HG03439 (cell line): ENCODE measurements around the gene SYNGR2.
"Not testable (repeated sequence)": the region's sequence is repeated elsewhere in the genome, so short reads cannot be mapped to it uniquely, and the experiment has no call there.

Experiments used
- ATAC-seq: cut with Tn5 transposase; IDR thresholded peaks from one replicate; pipeline ENCODE4 v1.9.1; 2021; ENCODE audit warnings: mild to moderate bottlenecking, moderate library complexity; ENCODE audit not compliant: unreplicated experiment

The SYNGR2 gene

DNA sequence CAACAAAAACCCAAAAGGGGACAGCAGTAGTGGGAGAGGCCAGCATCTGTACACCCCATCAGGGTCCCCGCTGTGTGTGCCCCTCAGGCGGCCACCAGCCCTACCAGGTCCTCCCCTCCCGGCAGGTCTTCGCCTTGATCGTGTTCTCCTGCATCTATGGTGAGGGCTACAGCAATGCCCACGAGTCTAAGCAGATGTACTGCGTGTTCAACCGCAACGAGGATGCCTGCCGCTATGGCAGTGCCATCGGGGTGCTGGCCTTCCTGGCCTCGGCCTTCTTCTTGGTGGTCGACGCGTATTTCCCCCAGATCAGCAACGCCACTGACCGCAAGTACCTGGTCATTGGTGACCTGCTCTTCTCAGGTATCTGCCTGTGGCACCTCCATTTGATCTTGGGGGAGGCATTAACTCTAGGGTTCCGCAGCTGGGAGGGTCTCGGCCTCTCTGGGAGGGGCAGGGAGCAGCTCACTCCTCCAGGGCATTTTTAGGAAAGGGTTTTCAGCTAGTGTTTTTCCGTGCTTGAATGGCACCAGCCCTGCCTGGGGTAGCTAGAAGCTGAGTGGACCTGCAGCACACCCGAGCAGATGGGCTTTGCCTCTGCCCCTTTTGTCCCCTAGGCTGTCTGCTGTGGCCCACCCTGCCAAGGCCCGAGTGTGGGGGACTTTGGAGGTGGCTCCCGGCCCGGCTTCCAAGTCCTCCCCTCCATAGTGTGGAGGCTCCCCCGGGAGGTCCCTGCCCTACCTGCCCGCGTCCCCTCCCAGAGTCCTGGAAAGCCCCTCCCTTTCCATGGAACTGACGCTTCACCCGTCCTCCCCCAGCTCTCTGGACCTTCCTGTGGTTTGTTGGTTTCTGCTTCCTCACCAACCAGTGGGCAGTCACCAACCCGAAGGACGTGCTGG, 2.6 kb downstream of the SYNGR2 start:
- ATAC-seq = no peak

DNA sequence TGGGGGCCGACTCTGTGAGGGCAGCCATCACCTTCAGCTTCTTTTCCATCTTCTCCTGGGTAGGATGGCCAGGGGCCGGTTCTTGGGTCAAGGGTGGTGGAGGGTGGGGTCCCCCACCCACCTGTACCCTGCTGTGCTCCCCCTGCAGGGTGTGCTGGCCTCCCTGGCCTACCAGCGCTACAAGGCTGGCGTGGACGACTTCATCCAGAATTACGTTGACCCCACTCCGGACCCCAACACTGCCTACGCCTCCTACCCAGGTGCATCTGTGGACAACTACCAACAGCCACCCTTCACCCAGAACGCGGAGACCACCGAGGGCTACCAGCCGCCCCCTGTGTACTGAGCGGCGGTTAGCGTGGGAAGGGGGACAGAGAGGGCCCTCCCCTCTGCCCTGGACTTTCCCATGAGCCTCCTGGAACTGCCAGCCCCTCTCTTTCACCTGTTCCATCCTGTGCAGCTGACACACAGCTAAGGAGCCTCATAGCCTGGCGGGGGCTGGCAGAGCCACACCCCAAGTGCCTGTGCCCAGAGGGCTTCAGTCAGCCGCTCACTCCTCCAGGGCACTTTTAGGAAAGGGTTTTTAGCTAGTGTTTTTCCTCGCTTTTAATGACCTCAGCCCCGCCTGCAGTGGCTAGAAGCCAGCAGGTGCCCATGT, 3.3 kb downstream of the SYNGR2 start:
- not testable (repeated sequence) for ATAC-seq

GRCh38 chr17:78172249-78173051, 4.1 kb downstream of the SYNGR2 start:
- no peak for ATAC-seq

DNA sequence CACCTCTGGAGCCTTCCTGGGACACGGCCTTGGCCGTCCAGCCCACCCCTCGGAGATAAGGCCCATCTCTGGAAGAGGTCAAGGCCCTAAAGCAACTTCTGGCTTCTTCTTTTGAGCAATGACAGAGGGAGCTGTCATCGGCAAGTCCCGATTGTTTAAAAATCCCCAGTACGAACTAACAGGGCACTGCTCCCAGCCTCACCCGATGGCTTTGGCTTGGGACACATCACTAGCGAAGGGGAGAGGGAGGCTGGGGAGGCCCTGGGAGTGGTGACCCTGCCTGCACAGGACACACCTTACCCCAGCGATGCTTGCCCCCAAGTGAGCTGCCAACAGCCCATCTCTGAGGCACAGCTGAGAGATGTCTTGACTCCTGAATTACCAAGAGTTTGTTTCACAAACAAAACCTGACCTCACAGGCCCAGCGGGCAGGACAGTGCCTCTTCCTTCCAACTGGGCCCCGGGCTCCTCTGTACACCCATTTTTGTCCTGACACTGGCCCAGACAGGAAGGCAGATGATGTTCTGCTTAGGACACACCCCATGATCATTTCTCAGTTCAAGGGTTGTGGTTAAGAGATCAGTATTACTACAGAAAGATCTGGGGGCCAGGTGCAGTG, 4.8 kb downstream of the SYNGR2 start:
- peak; percentile 33 for ATAC-seq

DNA sequence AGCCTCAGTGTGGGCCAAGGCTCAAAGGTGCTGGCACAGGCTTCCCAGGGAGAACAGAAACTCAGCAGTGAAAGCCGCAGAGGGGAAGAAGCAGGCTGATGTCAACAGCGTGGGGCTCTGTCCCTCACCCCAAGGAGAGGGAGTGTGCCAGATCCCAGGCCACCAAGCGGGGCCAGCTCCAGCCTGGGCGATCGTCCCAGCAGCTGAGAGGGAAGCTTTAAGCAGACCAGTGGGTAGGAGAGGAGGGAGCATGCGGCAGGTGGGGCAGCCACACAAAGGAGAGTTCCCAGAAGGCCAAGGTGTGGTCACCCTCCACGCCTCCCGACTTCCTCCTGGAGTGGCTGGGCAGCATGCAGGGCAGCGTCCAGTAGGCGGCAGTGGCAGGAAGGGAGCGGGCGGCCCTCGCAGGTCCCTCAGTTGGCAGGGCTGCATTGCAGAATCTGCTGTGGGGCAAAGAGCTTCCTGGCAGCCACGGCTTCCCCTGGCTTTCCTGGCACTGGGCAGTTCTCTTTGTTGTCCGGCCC, 6.0 kb downstream of the SYNGR2 start:
- no peak for ATAC-seq

DNA sequence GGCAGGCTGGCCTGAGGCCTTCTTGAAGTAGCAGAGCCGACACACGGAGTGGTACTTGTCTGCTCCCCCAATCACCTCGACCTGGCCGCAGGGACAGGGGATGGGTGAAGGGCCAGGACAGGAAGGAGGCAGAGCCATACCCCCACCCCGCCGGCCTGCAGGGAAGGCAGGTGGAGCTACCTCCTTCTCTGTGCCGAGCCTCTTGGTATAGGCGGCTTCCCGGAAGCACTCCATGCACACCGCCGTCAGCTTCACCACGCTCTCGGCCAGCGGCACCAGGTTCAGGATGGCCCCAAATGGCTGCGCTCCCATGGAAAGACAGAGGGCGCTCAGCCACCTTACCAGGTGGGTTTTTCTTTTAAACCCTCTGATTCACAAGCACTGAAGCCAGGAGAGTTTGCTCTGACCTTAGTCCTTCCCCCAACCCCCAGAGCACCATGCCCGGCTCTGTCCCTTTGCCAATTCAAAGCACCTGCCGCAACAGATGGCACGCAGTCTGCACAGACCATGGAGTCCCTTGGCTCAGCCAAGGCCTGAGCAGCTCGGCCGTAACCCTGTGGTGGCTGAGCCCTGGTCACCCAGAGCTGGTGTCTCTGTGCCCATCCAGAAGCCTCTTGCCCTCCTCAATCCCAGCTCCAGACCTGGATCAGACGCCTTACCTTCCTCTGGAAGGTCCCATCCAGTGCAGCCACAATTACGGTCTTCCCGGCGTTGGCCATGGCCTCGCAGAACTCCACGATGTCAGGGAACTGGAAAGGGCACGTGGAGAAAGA, 6.7 kb downstream of the SYNGR2 start:
- no peak for ATAC-seq

GRCh38 chr17:78175643-78175981, 7.2 kb downstream of the SYNGR2 start:
- no peak for ATAC-seq

GRCh38 chr17:78176548-78177025, 8.2 kb downstream of the SYNGR2 start:
- no peak for ATAC-seq

GRCh38 chr17:78179372-78179771, 11.0 kb downstream of the SYNGR2 start:
- ATAC-seq = no peak

DNA sequence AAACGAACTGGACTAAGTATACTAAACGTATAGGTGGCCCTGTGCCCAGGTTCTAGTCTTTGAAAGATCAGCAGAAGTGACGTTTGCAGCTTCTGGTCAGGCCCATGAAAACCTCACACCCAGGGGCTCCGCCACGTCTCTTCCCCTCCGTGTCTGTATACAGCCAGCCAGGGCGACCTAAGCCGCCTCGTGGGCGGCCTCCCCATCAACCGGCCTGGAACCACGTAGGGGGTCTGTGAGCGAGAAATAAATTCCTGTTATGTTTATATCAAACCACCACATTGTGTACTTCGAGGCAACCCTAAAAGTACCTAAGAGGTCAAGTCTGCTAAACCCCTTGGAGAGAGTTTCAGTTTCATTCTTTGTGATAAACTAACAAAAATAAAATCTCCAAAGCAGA, 11.7 kb downstream of the SYNGR2 start:
- no peak for ATAC-seq

DNA sequence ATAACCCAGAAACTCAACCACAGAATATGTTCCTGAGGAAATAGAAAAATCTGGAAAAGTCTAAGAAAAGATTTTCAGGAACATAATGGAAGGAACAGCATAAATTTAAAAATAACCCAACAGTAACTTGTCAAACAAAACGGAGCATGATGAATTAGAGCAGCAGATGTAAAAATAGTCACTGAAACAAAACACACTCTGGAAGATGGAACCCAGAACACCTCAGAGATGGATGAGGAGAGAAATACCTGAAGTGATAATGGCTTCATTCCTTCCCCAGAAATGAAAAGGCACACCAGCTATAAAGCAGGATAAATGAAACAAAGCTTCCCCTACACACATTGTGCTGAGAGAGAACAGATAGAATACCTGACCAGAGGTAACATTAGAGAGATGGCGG, 12.1 kb downstream of the SYNGR2 start:
- no peak for ATAC-seq

- ATAC-seq = no peak
Observed at GRCh38 chr17:78182504-78182903, 14.1 kb downstream of the SYNGR2 start.

- no peak for ATAC-seq
Observed at GRCh38 chr17:78183916-78184315, 15.5 kb downstream of the SYNGR2 start.

DNA sequence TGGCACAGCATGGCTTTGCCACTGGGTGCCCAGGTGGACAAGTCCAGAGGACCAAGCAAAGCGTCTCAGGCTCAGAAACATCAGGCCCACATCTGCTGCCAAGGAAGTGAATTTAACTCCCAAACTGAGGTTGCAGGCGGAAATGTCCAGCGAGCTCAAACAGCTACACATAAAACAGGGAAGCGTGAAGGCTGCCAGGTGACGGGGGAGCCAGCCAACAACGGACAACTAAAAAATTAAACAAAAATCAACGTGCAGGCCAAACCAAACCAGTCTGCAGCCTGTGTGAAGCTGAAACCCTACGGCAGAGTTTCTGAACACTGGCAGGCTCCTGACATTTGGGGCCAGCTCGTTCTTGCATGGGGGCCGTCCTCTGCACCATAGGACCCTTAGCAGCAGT, 16.0 kb downstream of the SYNGR2 start:
- no peak for ATAC-seq

DNA sequence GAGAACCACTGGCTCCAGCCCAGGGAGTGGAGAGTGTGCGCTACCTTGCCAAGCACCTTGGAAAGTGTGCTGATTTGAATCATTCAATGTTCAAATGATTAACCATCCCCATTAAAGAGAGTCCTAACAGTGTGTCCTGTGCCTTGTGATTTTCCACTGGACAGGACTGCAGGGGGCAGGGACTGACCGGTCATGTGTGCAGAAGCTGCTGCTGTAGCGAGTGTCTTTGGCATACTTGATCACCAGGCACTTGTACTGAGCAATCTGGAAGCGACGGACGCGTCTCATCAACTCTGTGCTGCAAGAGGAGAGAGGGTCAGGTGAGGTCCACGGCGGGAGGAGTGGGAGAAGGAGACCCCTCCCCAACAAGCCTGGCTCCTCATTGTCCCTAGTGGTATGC, 16.5 kb downstream of the SYNGR2 start:
- ATAC-seq = no peak

DNA sequence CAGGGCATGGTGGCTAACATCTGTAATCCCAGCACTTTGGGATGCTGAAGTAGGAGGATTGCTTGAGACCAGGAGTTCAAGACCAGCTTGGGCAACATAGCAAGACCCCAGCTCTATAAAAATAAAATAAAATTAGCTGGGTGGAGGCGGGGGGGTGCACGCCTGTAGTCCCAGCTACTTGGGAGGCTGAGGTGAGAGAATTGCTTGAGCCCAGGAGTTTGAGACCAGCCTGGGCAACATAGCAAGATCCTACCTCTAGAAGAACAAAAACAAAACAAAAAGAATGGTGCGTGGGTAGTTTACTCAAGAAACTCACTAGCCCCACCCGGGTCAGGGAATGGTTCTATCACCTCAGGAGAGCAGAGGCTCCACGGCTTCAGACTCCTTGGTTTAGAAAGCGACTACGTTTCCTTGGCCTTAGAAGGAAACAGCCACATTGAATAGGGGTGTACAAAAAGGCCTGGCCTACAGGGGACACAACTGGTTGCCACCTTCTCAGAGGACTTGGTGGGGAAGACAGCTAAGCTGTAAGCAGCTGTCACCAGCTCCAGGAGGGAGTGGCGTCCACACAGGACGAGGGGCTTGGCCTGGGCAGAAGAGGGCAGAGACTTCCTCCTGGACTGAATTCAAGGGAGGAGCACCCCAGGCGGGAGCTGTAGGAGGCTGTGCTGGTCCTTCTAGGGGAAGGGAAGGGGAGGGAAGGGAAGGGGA, 17.8 kb downstream of the SYNGR2 start:
- no peak for ATAC-seq

DNA sequence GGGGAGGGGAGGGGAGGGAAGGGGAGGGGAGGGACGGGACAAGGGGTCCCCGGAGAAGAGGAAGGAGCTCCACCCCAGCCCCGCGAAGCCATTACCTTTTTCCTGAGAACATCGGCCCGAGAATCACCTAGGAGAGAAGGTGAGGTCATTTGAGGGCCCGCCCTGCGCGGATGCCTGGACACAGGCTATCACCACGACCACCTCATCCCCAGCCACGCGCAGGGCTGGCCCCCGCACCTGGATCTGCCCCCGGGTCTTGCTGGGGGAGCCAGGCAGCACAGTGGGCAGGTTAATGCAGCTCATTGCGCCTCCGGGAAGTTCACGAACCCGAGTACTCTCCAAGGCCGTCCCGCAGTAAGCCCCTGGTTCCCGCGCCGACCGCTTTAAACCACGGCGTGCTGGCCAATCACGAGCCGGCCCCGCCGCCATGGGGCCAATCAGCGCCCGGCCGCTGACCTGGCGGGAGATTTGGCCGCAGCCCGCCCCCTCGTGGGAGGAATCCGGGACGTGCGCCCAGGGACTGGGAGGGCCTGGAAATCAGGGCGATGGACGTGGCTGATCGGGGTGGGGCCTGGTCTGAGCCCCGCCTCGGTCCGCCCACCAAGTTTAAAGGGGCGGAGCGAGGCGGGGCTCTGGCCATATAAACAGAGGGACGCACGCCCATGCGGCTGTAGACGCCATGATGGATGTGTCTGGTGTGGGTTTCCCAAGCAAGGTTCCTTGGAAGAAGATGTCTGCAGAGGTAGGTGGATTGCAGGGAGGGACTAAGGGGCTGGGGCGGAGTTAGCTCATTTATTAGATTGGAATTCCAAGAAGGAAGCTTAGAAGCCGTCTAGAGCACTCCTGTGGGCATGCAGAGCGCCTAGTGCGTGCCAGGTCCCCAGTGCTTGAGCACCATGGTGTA, 18.6 kb downstream of the SYNGR2 start, which contains the start of the genes AFMID and TK1:
Gene AFMID, plus strand, starts transcription at position 671 of the 904 bp plus-strand sequence. Its CDS starts 9 bp downstream, at position 680.
Gene TK1, minus strand, starts transcription at position 361 of the 904 bp plus-strand sequence. Its CDS starts 58 bp downstream, at position 303.
- ATAC-seq = peak; percentile 78

GRCh38 chr17:78196716-78197115, 28.3 kb downstream of the SYNGR2 start:
- no peak for ATAC-seq
